GM19023 (cell line): ENCODE data around the gene NPL.

Source experiments
- ATAC-seq: cut with Tn5 transposase; IDR thresholded peaks from one replicate; pipeline ENCODE4 v1.9.1; 2021; ENCODE audit warnings: mild to moderate bottlenecking, moderate library complexity; ENCODE audit not compliant: unreplicated experiment

Gene NPL, protein sequence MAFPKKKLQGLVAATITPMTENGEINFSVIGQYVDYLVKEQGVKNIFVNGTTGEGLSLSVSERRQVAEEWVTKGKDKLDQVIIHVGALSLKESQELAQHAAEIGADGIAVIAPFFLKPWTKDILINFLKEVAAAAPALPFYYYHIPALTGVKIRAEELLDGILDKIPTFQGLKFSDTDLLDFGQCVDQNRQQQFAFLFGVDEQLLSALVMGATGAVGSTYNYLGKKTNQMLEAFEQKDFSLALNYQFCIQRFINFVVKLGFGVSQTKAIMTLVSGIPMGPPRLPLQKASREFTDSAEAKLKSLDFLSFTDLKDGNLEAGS

DNA sequence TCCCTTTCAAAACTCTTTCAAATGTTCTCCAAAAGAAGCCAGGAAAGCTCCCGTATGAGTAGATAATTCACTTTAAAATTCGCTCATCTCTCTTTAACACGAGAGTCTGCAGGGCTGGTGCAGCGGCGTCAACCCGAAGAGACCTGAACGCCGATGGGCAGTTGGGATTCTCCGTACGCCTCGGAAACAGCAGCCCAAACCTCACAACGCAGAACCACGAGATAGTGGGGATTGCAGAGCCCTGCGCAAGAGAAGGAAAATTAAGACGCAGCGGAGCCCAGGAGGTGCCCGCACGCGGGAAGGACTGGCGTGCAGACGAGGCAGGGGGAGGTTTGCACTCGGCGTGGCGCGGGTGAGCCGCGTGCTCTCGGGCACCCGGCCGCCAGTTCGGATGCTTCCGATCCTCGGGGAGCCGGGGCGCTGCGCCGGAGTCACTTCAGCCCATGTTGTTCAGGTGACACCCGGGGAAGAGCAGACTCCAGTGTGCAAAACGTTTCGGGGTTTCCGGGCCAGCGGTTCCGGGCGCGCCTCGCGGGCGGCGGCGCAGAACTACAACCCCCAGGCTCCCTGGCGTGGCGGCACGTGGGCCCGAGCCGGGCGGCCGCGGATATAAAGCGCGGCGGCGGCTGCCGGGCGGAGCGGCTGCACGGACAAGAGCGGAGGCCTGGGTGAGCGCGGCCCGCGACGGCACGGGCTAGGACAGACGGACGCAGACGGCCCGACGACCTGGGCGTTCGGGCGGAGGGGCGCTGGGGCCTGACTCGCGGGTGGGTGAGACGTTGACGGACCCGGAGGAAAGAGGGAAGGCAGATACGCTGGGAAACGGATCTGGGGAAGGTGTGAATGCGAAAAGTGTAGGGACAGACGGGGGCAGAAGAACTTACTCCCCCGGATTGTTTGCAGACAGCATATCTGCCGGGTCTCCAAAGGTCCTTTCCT lies at the start of gene NPL:
Gene NPL, plus strand, starts transcription at position 636 of the 939 bp plus-strand sequence. CDS start 4,599 bp downstream, outside the sequence.
- ATAC-seq = peak; percentile 98

DNA sequence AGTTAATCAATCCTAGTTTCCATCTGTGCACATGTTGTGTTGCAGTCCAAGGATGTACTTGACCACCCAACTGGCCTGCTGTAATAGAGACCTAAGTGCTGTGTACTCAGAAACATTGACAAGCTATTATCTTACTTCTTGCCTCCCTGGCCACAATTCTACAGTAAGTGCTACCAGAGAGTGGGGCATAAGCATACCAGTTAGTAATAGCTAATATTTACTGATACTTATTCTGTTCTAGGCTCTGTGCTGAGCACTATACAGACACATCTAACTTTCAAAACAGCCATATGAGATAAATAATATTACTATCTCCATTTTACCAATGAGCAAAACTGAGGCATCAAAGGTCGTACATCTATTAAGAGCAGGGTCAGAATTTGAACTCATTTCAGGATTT lies 49.5 kb upstream of the NPL start:
- no peak for ATAC-seq

DNA sequence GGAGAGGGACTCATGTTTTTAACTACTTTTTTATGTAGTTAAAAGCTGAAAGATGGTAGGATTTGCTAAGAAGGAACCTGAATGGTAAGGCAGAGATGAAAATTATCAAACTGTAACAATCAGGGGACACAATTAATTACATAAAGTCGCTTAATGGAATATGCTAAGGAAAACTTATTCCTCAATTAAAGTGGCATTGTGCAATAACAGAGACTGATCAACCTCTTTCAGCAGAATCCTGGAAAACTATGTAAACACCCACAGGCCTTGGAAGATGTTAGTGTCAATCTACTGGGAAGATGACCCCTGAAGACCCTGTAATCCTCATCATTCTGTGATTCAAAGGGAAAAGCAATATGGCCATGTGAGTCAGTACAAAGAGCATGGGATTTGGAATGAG lies 46.8 kb upstream of the NPL start:
- no peak for ATAC-seq

DNA sequence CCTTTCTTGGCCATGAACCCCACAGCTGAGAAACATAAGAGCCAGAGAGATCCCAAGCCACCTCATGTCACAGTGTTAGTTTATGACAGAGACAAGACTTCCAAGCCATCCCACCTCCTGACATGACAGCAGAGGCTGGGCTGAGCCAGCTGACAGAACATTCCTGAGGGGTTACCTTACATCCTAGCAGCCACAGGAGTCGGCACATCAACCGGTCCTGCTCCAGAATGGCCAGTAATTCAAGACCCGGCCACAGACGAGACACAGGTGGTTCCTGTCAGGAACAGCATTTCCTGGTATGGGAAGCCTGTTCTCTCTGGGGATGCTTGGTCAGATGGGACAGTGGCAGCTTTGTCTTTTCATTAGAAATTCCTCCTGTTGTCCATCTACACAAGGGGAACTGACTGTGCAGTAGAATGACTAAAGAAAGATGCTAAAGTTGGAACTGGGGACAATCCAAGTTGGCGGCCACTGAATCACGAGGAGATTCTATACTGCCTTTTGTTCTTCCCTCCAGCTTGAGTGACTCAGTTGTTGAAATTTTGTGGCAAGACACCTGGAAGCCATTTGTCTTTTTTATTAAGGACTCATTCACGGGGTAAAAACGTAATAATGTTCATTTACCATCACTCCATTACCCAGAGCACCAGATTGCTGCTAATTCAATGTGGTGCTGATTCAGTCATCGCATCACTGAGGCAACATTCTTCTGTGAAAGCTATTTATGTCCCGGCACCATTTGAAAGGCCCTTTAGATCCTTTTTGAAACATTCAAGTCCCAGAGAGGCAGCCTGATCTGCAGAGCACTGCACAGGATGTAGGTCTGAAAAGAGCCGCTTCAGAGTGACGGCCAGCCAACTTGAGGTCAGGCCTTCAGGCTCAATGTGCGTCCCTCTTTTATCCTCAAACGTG lies 37.2 kb upstream of the NPL start:
- ATAC-seq = no peak

DNA sequence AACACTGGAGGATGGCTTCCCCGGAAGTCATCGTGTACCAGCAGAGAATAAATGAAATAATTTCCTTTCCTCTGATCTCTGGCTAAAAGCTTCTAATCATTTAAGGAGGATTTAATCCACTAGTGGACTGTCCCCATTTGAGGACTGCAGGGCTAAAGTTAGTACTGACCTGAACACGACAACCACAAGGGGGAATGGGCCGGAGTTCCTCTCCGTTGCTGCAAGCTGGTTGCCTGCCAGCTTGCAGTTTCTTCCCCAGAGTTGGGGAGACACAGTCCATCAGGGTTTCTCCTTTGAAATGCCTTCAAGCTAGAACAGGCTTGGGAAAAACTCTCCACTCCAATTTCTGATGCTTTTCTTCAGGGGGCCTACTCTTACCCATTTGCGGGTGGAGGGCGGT lies 35.5 kb upstream of the NPL start:
- no peak for ATAC-seq

DNA sequence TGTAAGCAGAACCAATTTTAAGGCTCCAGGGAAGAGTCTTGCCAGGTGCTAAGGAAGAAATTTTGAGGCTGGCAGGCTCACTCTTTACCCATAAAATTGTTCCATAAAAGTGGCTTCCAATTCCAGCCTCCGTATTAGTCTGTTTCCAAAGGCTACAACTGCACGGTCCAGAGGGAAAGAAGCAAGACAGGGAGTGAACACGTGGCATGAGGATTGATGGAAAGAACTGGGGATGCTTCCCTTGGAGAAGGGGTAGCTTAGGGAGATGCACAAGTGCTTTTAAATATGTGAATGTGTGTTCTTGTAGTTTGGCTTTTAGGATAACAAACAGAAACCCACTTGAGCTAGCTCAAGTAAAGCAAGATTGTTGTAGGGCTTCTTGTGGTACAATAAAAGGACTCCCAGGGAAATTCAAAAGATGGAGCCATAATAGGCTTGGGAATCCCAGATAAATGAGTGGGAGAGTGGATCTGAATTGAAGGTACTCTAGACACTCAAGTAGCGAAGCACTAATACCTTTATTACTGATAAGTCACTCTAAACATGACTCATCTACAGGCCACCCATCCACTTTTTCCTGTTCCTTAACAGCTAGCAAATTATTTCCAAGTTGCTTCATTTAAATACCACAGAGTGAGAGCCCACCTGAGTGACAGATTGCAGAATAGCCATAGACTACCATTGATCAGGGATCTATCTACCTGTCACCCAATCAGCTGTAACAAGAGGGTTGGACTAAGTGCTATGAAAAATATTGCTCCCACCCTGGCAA lies 34.8 kb upstream of the NPL start:
- no peak for ATAC-seq

DNA sequence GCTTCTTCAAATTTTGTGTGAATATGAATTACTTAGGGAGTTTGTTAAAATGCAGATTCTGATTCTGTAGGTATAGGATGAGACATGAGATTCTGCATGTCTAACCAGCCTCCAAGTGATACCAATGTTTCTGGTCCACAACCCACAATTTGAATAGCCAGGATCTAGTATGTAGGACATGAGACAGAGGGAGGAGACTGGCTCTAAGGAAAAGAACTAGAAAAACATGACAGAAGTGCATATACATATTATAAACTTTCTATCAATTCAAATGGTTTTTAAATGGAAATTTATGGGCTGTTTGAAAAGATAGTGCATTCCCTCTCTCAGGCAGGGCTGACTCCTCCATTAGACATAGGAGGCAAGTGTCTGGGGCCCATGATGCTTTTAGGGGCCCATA lies 33.9 kb upstream of the NPL start:
- ATAC-seq = no peak

DNA sequence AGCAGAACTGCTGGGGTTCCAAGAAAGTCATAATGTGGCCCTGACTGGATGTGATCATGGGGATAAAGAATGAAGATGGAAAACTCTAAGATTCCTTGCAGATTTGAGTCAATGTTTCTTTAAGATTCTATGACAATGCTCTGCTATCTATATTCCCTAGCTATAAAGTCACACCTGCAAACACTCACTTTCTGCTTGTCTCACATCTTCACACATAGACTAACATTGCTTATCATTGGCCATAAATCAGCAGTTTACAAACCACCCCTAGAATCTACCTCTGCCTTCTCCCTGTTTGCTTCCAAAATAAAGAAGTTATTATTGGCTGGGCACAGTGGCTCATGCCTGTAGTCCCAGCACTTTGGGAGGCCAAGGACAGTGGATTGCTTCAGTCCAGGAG lies 33.1 kb upstream of the NPL start:
- no peak for ATAC-seq

DNA sequence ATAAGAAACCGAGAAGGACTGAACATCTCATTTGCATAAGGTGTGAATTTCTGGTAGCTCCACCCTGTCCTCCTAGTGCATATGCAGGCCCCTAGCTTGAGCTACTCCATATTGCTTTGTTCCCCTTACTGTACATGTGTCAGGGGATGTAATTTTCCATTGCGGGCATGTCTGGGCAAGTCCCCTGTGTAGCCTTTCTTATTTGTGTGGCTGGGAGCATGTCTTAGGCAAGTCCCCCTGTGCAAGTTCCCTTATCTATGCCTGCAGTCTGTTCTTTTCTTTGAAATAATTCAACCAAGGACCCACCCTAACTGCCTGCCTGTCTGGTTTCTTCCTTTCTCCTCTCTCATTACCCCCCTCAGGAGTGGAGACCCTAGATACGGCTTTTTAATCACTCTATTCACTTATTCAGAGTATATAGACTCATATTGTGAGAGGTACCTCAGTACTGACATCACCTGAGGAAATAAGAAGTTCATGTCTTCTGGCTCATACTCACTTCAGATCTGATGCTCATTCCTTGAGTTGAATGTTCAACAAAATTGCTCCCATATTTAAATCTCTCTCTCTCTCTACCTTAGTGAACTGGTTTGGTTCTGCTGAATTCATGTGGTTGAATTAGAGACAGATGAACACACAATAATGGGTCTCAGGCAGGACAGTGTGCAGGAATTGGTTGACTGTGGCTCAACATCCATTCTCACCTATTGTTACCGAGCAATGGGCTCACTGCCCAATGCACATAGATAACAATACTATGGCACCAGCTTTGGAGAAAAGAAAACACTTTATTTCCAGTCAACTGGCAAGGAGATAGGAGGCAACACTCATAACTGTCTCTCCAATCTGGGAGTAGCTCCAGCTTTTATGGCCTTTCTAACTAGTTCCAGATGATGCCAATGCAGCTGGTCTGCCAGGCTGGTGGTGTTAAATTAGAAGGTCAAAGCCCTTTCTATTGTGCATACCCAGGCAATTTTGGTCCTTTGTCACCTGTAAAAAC lies 27.9 kb upstream of the NPL start:
- ATAC-seq = no peak

DNA sequence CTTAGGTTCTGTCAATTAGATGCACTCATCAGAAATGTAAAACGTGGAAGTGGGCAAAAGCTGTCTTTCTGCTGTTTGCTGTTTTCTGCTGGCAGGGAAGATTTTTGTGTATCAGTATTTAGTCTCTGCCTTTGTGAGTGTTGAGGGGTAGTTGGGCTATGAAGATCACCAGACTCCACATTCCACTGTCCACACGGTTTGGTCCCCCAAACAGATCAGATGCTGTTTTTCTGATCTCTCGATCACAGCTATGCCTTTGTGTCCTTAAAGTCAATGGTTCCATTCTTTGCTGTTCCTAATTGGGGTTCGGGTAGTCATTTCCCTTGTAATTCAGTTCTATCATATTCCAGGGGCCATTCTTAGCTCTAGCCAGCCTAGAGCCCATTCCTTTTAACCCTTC lies 27.0 kb upstream of the NPL start:
- ATAC-seq = no peak

DNA sequence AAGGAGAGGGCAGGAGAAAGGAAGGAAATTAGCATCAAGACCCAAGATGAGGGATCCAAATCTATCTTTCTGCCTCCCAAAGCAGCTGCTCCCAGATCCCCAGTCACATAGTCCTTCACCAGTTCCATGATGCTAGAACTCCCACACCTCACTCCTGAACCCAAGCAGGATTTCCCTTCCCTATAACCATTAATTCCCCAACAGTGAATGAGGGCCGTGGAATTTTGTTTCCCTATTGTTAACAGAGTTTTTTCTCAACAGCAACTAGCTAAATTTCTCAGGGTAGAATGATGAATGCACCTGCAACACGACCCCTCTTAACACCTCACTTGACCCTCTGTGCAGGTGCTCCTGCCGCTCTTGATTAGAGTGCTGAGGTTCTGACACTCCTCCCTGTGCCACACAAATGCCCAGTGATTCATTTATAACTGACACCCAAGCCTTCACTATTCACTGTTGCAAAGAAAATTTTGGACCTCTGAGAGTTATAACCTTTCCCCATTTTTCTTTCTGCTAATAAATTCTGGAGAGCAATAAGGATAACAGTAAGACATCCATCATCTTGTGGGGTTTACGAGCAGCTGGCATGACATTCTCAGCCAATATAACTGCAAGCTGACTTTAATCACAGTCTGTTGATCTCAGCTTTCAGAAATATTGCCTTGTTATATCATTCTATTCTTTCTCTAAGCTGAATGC lies 25.4 kb upstream of the NPL start:
- no peak for ATAC-seq

DNA sequence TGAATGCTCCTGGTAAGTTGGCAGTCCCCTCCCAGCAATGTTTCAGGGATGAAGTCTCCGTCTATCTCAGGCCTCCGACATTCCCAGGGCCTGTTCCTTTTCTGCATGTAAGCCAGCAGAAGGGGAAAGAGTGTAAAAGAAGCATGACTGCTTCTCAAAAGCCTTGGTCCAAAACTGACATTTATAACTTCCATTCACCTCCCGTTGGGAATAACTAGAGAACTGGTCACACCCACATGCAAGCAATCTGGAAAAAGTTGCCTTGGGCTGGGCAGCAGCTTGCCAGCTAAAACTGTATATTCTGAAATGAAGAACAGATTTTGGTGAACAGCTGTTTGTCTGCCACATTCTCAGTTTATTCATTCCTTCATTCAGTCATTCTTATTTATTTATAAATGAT lies 24.2 kb upstream of the NPL start:
- no peak for ATAC-seq

DNA sequence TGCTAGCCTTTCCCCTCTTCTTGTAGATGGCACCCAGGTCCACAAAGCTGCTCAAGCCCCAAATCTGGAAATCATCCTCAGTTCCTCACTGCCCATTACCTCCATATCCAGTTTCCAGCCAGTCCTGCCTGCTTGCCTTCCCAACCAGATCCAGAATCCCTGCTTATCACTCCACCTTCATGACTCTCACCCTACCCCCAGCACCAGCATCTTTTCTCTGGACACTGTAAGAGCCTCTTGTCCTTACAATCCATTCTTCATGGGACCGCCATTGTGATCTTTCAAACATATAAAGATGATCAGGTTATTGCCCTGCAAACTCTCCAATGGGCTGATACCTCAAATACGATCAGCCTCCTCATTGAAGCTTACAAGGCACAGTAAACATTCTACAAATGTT lies 23.5 kb upstream of the NPL start:
- ATAC-seq = no peak

DNA sequence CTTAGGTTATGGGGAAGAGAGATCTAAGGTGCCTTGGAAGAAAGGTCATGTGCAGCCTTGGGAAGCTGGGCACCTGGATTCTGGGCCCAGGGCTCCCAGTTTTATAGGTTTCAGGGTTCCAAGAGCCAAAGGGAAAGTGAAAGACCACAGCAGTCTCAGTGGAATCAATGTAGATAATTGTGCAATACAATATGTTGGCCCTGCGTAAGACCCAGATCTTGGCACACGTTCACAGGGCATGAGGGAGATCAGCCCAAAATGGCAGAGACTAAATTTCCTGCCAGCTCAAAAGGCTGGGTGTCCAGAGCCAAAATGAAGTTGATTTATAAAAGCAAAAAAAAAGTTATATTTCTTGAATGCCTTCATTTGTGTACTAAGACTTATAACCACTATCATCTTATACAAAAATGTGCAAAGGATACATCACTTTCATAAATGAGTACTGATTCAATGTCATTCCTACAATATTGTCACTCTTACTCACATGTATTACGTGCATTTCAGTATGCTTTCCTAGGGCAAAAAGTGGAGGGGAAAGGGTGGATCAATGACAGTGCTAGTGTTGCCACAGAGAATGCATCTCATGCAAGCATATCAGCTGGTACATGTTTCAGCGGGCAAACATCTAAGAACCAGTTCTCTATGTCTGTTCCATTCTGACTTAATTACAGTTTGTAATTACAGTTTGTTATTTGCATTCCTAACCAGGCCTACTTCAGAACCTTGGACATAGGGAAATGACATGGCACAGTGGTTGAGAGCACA lies 22.5 kb upstream of the NPL start:
- ATAC-seq = no peak

DNA sequence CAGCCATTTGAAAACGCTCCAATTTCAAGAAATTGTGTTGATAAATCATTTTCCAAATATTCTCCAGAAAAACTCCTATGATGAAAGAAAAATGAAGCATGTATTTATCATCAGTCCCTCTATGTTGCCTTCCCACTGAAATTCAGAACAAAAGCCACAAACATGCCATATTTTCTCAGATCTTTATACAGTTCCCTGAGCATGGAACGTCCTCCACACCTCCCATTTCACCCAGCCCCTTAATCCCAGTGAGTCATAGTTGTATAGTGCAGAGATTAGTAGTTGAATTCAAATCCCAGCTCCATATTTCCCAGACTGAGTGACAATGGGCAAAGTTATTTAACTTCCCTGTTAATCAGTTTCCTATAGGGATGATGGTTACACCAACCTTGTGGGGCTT lies 20.6 kb upstream of the NPL start:
- no peak for ATAC-seq

DNA sequence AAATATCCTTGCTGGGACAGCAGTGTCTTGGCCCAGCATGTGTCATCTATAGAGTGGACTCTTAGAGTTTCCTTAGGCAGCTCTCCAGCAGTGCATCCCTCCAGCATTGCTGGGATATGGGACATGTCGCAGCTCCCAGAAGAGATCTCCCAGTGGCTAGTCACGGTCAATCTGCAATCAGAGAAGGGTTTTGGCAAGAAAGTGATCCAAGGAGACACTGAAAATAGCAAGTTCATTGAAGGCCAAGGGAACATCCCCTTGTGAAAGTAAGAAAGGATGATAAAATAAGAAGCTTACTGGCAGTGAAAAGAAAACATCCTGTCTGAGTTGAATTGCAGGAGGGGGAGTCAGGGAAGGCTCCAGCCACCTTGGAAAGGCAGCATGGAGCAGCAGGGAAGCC lies 19.3 kb upstream of the NPL start:
- ATAC-seq = no peak

DNA sequence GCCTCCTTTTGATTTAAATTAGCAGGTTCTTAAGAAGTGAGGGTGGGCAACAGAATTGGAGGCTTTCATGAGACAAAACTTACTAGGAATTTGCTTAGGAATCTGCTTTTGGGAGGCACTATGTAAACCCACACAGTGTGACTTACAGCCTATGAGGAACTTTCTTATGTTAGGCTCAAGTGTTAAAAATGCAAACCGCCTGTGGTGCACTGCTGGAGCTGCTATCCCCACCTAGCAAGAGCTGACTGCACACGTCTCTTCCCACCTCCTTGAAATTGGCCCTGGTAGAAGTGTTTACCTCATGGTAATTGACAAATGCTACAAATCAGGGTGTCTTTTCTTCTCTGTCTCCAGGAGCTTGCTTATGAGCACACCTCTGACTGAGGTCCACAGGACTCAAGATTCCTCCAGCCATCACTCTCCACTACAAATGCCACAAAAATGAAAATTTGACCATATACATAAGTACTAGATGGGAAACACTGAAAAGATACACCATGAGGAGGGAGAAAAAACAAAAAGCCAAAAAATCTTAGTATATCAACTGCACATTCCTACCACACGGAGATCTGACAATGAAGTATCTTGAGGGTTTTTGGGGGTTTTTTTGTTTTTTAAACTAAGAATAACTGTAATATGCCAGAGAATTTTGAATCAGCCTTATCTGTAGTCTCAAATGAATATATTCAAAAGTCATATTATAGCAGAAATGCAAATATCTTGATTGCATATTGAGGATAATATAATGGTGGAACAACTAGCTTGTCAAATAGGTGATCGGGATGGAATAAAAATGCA lies 18.2 kb upstream of the NPL start:
- ATAC-seq = no peak
